Fibroblast of upper back skin (primary cell): Measurements from ENCODE around the gene DCAF15.
A peak's percentile ranks its signal among the peaks of the same experiment; 100 is the strongest.

Source experiments
- DNase-seq: peaks from one replicate; pipeline ENCODE4 v3.0.0-alpha.2; 2013

Gene DCAF15

DNA sequence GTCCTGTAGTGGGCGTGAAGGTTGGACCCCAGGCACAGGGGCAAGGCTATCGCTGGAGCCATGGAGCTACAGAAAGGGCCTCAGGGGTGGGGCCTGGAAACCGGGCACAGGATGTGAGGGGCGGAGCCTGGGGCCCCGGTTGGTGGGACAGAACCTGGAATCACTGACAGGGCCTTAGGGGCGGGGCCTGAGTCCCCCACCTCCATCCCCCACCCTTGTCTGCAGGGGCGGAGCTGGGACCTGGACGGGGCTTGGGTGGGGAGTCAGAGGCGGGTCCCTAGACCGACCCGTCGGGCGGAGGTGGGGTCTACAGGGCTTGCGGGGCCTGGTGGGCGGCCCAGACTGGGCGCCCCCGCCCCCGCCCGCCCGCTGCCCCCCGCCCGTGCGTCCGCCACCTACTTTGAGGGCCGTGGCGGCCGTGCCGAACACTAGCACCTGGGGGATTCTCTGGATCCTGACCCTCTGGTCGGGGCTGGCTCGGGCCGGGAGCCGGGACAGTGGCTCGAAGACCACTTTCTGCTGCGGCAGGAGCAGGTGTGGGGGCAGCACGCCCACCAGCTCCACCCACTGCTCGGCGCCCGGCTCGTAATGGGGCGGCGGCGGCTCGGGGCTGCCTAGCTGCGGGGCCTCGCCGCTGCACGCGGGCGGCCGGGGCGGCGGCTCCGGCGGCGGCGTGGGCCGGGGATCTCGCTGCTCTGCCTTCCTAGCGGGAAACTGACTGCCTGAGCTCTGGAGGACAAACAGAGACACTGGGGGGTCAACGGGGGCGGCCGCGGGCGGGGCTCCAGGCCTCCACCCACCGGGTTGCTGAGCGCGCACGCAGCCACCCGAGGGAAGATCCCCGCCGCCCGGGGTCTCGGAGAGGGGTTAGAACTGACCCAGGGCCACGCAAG, 26.3 kb downstream of the DCAF15 start:
- DNase-seq: peak; percentile 49

GRCh38 chr19:13979244-13979615, 26.9 kb downstream of the DCAF15 start:
- no peak for DNase-seq

- no peak for DNase-seq
Measured at GRCh38 chr19:13979686-13980085, 27.4 kb downstream of the DCAF15 start.

DNA sequence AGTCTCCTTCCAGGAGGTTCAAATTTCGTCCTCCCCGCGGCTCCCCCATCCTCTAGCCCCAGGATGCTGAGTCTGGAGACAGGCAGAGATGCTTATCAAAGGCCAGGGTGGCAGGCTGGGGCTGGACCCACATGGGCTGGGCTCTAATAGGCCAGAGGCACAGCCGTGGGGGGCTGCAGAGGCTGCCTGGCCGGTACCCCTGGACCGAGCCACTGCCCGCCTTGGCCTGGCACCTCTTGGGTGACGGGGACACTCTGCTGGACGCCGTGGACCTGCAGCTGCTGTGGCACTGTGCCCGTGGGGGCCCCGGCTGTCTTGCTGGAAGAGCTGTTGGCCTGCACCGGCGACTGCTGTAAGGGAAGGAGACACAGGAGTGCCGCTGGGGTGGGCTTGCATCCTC, 28.0 kb downstream of the DCAF15 start:
- DNase-seq: no peak

GRCh38 chr19:13981021-13981420, 28.7 kb downstream of the DCAF15 start:
- DNase-seq: no peak

DNA sequence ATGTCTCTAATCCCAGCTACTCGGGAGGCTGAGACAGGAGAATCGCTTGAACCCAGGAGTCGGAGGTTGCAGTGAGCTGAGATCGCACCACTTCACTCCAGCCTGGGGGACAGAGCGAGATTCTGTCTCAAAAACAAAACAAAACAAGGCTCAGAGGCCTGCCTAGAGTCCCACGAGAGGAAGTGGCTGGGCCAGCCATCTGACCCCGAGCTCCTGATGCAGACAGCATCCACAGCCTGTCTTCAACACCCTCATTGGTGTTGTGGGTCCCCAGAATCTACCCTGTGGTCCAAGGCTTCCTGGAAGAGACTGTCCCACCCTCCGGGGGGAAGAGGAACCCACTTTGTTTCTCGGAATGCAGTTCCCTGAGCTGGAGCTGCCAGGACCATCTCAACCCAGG, 29.2 kb downstream of the DCAF15 start:
- DNase-seq: no peak

DNA sequence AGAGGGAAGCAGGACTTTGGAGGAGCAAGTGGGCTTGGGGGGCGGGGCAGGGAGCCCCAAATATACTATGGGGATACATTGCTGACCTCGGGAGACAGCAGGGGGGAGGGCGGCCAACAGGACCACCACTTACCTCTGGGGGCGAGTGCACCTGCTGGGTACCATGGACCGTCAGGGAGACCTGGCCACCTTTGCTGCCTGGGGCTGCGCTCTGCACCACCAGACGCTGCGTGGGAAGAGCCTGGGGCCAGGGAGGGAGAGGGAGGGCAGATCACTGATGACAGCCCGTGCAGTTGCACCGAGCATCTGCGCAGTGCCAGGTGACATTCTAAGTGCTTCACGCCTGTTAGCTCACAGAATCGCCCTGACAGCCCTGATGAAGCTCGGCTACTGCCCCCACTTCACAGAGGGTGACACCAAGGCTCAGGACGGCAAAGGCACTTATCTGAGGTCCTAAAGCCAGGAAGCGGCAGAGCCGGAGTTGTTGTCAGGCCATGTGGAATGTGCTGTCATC, 29.7 kb downstream of the DCAF15 start:
- DNase-seq: no peak

DNA sequence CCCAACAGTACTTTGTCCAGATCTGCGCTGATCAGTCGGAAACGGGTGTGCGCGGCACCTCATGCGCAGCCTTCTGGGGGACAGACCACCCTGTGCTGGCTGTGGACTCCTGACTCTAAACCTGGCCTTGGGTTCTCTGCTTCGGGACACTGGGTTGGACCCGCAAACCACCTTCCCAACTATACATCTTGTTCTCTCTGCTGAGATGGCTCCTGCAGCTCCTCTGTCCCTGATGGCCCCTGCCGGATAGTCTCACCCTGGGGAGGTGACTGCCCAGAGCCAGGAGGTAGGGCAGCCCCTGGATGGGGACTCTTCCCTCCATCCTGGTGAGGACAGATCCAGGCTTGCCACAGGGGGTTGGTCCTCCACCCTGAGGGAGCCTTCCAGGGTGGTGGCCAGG, 30.5 kb downstream of the DCAF15 start:
- DNase-seq: no peak

- DNase-seq: no peak
Measured at GRCh38 chr19:13983213-13983889, 31.0 kb downstream of the DCAF15 start.

- no peak for DNase-seq
Measured at GRCh38 chr19:13984186-13984585, 31.9 kb downstream of the DCAF15 start.

GRCh38 chr19:13984875-13985741, 32.8 kb downstream of the DCAF15 start:
- no peak for DNase-seq

DNA sequence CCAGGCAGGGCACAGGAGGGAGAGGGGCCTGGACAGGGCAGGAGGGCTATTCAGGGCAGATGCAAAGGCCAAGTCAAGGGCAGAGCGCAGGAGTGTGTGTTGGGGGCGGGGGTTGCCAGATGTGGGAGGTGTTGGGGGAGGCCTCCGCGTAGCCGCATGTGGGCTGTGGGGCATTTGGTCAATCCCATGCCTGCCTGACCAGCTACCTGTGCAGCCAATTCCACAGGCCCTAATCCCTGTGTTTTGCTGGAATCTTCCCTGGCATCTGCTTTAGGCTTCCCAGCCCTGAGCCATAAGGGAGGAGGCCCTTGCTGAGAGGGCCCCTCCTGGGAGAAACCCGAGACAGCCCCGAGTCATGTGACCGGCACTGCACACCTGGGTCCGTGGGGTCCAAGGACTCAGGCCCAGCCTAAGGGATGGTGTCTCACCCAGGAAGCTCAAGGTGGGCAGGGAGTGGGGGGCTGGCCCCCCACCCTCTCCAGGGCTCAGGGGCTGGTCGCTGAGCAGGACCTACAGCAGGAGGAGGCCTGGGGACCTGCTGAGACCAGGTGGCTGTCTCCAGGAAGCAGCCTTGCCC, 33.5 kb downstream of the DCAF15 start:
- no peak for DNase-seq

- peak; percentile 91 for DNase-seq
Measured at GRCh38 chr19:13986348-13986904, 34.1 kb downstream of the DCAF15 start.

- DNase-seq: no peak
Measured at GRCh38 chr19:13987101-13987890, 35.0 kb downstream of the DCAF15 start.

GRCh38 chr19:13989487-13989886, 37.2 kb downstream of the DCAF15 start:
- no peak for DNase-seq

DNA sequence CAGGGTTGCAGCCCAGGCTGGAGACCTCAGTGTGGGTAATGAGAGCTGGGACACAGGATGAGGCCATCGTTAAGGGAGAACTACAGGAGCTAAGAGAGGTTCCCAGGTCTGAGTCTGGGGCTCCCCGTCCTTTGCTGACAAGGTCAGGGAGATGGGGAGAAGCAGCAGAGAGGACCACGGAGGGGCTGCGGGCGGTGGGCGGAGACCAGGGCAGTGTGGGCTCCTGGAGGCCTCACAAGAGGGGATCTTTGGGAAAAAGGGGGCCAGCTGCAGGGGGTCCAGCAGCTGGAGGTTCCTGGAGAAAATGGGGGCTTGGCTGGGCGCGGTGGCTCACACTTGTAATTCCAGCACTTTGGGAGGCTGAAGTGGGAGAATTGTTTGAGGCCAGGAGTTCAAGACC, 37.8 kb downstream of the DCAF15 start:
- DNase-seq: no peak

GRCh38 chr19:13992025-13992424, 39.7 kb downstream of the DCAF15 start:
- DNase-seq: no peak

DNA sequence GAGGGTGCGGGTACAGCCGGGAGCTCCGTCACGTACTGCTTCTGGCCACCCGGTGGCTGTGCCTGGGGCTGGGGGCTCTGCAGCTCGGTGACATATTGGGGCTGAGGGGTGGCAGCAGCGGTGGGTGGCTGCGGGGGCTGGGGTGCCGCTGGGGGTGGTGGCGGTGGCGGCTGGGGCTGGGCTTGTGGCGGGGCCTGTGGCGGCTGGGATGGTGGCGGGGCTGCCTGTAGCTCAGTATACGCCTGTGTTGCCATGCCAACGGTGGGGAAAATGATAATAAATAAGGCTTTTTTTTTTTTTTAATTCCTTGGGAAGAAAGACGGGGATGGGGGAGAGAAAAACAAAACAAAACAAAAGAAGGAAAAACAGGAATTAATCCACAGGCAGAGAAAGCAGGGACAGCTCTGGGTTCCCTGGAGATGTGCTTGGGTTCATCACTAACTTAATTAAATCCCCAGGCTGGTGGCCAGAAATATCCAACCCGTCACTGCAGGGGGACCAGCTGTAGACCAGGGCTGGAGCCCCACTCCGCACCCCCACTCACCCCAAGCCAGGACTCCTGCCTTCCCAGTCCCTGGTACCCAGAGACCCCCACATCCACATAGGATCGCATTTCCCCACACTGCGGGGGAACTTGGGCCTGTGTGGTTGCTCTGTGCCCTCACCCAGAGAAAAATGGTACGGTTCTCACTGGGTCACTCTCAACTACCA, 41.4 kb downstream of the DCAF15 start:
- no peak for DNase-seq

DNA sequence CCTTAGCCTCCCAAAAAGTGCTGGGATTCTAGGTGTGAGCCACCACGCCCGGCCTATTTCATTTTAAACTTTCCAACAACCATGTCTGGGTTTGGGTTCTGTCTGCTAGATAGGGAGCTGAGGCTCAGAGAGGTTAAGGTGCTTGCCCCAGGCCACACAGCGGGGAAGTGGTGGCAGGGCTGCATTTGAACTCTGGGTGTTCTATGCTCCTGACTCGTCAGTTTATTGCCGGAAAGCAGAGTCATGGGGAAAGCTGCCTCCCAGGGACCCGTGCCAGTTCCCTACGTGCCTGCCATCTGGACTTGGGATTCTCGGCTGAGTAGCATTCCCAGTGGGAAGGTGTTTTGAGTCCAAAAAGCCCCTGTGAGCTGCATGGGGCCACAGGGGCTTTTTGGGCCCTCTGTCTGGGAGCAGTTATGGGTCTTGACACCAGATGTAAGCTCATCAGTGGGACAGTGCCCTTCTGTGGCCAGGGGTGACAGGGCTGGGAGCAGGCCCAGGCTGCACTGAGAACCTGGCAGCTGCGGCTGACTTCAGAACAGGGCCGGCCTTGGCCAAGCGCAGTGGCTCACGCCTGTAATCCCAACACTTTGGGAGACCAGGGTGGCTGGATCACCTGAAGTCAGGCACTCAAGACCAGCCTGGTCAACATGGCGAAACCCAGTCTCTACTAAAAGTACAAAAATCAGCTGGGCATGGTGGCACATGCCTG, 42.9 kb downstream of the DCAF15 start:
- DNase-seq: peak; percentile 25
